ENCODE measurements around the gene BAHD1.

The BAHD1 gene

DNA sequence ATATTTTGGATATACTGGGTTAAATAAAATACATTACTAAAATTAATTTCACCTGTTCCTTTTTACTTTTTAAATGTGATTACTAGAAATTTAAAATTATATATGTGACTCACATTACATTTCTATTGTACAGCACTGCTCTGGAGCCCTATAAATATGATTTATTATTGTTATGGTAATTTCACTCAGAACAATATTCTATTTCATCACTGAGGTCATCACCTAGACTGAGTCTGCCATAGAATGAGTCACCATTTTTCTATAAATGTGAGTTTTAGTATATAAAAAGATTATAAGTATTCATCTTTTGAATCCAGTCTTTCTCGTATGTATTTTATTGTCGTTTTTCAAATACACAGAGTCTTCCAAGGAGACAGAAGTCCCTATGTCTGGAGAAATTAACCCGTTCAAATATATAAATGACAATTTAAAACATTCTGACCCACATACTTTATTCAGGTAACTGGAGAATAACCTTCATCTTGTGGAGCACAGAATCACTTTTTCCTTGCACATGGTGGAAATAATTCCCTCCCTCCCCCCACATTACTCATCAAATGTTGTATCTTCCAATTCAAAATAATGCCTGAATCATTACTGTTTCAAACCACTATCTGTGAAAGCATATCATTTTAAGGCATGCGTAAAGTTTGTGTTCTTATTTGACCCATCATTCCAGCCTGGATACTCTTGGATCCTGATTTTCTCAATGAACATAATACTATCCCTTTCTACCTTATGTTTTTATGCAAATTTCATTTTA lies 60.0 kb downstream of the BAHD1 start:
- DNase-seq, result no peak

DNA sequence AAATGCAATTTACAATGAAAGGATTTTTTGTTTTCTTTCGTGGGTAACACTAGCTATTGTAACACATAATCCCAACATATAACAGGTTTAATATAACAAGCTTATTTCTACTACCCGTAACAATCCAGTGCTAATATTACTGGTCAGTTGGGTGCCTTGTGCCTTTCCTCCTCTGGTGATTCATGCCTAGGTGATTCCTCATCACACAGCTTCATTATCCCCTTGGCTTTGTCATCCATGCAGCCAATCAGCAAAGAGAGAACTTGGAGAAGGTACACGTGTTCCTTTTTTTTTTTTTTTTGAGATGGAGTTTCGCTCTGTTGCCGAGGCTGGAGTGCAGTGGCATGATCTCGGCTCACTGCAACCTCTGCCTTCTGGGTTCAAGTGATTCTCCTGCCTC lies 60.7 kb downstream of the BAHD1 start:
- no peak for DNase-seq

DNA sequence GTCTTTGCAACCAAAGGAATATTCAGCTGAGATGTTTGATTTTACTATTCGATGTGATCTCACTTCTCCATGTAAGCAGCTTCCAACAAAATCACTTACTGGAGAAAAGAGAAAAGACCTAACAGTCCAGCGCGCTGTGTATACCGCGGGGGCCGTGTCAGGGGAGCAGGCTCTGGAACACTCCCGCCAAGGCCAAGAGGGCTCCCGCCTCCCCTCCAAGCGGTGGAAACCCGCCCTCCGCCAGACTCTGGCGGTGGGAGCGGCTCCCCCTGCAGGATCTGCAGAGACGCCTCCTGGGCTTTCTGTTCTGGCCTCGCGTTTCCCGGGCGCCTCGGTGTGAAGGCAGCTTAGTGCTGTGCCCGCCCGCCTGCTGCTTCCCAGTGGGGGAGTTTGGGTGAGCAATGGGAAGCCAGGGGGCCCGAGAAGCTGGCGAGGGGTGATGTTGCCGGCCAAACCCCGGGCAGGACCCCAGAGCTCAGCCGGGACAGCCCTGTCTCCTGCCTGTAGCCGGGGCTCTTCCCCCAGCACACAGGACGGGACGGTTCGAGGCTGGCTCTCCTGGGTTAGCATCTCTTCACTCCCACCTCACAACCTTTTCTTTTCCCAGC lies 66.3 kb downstream of the BAHD1 start:
- peak; percentile 87 for DNase-seq

DNA sequence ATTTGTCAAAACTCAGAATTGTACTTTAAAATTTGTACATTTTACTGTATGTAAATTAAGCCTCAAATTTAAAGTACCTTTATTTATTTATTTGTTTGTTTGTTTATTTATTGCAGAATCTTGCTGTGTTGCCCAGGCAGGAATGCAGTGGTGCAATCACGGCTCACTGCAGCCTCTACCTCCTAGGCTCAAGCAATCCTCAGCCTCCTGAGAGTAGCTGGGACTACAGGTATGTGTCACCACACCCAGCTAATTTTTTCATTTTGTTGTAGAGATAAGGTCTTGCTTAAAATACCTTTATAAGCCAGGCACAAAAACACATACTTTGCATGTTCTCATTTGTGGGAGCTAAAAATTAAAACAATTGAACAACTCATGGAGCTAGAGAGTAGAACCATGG lies 67.5 kb downstream of the BAHD1 start:
- DNase-seq, result no peak

DNA sequence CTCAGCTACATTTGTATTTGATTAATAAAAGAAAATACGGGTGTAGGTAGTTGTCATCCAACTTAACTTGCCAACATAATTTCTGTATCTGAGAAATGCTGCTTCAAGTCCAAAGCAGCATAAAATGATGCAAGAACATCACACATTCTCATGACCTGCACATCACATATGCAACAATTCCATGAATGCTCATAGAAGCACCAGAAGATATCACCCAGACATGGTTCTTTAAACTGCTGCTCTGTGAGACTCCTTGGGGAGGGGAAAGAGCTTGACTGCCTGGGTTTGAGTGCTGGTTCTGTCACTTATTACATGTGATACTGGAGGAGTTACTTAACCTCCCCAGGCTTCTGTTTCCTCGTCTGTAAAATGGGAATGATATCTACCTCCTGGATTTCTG lies 69.4 kb downstream of the BAHD1 start:
- no peak for DNase-seq

DNA sequence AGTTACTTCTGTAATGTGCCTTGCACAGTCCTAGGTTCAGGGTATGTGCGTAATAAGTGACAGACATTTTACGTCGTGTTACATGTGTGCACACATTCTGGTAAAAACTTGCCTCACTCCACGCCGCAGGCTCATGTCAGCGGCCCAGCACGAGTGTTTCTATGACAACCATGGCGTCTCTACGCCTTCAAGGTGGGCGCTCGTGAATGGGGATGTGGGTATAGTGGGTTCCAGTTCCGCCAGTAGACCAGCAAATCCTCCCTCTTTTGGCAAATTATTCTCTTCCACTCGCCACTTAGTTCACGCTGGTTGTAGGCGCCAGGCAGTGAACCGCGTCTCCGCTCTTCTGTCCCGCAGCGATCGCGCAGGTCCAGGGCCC lies 70.3 kb downstream of the BAHD1 start:
- peak; percentile 54 for DNase-seq

DNA sequence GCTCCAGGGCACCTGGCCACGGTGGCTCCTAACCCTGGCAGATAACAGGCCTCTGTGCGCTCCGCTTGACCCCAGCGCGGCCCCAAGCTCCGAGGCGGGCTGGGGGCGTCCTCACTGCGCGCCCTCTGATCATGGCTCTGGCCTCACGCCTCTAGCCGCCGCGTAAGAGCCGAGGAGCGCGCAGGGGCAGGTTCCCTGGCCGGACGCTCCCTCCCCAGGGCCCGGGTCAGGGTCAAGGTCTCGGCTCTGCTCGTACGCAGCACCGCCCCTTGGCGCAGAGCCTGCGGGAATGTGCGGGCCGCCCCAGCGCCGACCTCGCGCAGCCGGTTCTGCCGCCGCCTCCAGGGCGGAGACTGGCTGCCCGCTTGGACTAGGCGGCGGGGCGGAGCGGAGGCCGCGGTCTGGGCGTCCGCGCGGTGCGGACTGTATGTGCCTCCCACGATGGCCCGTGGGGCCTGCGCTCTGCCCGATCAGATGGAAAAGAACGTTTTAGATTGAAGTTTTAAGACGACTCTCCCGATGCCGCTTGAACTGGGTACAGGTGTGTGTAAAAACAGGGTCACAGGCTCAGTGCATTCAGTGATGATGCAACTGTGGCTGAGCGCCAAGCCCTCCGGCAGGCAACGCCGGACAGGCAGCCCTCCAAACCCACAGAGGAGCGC lies 70.8 kb downstream of the BAHD1 start:
- peak; percentile 78 for DNase-seq

DNA sequence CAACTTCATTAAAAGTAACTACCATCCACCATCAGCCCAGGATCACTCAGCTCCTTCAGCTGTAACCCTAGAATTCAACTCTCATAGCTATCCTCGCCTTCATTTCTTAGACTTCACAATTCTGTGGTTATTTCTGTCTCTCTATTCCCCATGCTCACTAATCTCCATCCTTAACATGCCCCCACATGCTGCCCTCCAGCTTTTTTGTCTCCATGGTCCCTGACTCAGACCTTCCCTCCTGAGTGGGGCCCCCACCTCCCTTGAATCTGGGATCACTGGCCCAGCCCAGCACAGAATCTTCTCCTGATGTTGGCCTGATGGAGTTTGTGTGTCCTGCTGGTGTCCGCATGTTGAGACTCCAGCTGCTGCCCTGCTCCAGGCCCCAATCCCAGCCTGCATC lies 71.7 kb downstream of the BAHD1 start:
- no peak for DNase-seq

DNA sequence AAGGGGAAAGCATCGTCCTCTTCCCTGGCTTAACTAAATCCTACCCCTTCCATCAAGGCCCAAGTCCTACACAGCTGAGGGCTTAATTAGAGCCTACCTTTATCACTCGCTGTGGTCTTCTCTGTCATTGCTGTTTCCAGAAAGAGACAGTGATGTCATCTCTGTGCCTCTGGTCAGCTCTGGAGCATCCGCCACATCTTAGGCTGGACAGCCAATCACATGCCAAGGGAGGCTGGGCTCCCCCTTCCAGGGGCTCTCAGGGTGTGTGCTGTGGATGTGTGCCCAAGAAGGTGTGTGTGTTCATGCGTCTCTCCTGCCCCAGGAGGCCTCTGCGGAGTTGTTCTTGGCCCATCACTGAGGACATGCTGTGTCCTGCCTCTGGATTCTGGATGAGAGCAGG lies 72.9 kb downstream of the BAHD1 start:
- DNase-seq, result no peak

DNA sequence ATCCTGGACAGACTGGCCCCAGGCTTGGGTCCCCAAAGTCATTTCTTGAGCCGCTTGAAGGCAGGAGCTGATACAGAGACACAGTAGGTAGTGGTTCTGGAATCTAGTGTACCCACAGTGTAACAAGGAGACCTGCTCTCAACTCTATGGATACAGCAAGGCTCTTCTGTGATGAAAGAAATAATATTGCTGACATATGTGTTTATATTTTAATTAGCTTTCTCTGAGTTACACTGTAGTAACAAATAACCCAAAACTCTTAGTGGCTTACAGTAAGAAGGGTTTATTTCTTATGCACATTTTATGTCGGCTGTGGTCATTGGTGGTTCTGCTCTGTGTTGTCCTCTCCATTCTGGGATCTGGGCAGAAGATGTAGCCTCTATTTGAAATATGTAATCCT lies 75.6 kb downstream of the BAHD1 start:
- no peak for DNase-seq
